Activated CD4-positive, CD25-positive, alpha-beta regulatory T cell treated with anti-CD3 and anti-CD28 coated beads, Interleukin-2, amount 50 U/mL, for 72 hours (primary cell): ENCODE measurements around the gene CHST3.

Experiments
- DNase-seq: peaks from one replicate; pipeline ENCODE4 v3.0.0; 2021

CHST3 gene

DNA sequence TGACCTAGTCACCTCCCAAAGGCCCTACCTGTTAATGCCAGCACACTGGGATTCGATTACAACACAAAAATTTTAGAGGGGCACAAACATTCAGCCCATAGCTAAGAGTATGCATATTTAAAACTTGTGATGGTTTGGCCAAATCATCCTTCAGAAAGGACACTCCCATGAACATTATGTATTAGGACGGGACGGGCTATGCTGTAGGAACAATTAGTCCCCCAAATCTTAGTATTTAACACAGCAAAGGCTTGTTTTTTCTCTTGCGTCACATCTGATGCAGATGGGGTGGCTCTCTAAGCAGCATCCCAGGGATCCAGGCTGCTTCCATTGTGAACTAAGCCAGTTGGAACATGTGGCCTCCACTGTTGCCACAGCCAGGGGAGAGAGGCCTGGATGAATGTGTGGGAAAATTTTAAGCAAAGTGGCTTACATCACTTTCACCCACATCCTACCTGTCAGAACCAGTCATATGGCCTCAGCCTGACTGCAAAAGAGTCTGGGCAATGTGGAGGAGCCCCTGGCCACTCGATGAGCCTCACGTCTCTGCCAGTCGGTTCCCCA, 26.6 kb downstream of the CHST3 start:
- no peak for DNase-seq

DNA sequence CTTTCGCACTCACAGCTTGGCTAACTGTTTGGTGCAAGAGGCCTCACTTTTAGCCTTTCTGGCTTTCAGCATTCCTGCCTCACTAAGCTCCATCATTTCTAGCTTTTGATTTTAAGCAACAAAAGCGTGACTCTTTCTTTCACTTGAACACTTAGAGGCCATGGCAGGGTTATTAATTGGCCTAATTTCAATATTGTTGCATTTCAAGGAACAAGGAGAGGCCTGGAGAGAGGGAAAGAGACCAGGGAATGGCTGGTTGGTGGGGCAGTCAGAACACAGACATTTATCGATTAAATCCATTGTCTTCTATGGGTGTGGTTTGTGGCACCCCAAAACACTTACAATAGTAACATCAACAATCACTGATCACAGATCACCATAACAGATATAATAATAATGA, 31.3 kb downstream of the CHST3 start:
- DNase-seq, result no peak

DNA sequence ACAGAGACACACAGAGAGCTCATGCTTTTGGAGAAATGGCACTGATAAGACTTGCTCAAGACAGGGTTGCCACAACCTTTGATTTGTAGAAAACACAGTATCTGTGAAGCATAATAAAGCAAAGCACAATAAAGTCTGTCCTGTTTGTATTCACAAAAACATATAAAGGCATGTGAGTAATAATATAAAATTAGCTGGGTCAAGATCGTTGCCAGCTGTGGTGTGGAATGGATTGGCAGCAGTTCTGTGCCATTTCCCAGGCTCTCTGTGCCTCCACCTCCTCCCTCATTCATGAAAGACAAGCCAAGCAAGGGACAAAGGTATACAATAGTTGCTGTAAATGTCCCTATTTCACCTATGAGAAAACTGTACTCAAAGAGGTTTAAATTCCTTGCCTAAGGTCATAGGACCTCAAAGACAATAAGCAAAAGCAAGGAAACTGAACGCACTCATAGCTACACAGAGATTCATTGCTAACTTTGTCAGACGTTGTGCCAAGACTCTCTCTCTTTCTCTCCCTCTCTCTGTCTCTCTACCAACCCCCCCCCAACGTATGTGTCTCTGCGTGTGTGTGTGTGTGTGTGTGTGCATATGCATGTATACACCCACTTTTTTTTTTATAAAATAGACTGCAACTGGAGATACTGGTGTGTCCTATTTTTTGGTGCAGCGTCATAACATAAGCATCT, 31.8 kb downstream of the CHST3 start:
- no peak for DNase-seq

DNA sequence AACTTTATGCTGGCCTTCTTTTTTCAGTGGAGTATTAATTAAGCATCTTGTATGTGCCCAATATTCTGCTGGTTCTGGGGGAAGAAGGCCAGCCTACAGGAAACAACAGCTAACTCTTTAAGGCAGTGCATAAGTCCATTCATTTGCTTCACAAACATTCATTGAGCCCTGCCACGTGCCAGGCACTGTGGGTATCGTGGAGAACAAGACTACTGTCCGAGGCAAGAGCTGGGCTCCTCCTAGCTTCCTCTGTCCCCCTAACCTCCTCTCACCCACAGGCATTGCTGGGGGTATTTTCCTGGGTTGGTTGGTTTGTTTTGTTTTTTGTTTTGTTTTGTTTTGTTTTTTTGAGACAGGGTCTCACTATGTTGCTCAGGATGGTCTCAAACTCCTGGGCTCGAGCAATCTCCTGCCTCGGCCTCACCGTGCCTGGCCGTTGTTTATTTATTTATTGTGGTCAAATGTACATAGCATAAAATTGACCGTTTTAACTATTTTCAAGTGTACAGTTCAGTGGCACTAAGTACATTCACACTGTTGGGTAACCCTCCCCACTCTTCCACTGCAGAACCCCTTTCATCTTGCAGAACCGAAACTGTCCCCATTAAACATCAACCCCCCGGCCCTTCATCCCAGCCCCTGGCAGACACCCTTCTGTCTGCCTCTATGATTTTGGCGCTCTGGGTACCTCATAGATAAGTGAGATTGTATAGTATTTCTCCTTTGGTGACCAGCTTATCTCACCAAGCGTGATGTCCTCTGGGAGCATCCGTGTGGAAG, 32.6 kb downstream of the CHST3 start:
- DNase-seq, result no peak

DNA sequence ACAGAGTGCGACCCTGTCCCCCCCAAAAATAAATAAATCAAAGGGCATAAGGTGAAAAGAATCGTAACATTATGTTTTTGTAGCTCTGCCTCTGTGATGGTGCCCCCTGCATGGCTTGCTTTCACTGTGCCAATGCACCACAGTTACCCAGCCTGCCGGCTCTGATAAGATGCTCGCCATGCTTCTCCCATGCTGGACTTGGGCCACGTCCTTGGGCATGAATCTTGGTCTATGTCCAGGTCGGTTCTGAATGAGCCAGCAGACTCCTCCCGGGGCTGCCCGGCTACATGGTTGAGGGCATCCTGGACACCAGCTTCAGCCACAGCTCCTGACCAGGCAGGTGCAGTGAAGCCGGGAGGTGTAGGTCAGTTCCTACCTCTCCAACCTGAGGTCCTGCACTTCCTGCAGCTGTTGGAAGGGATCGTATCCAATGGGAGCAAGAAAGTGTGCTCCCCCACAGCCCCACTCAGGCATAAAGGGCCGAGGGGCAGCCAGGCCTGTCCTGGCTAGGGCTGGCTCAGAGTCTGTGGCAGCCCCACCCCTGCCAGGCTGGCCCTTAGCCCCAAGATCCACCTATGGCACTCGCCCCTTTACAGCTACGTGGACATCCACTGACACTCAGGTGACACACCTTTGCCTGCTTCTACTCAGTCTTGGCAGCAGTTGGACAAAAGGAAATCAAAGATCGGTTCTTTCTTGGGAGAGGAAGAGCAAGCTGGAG, 34.1 kb downstream of the CHST3 start:
- no peak for DNase-seq

DNA sequence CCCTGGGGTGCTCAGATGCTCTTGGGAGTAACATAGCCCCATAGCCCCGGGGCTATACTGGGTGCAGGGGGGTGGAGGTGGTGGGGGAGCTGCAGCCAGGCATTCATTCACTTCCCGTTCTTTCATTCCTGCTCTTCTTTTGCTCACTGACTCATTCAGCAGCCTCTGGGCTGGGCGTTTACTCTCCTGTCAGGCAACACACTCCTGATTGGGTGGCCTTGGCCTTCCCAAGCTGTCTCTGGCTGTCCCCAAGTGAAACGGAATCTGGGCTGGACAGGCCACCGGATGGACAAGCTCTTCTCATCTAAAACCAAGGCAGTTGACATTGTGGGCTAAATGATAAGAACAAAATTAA, 34.6 kb downstream of the CHST3 start:
- DNase-seq, result no peak

DNA sequence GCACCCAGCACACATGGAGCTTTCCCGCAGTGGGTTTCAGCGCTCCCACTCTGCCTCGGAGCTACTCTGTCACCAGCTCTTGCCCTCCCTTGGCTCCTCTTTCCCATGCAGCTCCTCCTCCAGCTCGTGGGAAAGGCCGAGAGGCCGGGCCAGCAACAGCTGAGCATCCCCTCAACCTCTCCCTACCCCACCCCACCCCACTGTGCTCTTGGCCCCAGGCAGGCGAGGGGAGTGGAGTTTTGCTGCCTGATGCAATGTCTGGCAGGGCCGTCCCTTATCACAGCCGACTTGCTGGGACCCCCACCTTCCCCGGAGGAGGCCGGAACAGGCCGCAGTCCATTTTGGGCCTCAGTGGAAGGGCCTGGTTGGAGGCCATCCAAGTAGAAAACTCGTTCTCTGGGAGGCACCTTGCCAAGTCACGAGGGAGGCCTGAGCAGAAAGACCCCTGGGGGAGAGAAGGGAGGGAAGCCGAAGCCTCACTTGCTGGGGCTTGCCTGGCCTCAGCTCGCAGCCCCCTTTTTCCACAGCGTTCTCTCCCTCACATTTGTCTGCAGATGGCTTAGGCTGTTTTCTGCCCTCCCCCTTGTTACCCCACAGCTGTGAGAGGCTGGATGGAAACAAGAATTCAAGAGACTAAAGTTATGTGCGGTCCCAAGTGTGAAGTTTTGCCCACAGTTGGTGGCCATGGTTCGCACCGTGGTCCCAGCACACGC, 35.3 kb downstream of the CHST3 start:
- no peak for DNase-seq

DNA sequence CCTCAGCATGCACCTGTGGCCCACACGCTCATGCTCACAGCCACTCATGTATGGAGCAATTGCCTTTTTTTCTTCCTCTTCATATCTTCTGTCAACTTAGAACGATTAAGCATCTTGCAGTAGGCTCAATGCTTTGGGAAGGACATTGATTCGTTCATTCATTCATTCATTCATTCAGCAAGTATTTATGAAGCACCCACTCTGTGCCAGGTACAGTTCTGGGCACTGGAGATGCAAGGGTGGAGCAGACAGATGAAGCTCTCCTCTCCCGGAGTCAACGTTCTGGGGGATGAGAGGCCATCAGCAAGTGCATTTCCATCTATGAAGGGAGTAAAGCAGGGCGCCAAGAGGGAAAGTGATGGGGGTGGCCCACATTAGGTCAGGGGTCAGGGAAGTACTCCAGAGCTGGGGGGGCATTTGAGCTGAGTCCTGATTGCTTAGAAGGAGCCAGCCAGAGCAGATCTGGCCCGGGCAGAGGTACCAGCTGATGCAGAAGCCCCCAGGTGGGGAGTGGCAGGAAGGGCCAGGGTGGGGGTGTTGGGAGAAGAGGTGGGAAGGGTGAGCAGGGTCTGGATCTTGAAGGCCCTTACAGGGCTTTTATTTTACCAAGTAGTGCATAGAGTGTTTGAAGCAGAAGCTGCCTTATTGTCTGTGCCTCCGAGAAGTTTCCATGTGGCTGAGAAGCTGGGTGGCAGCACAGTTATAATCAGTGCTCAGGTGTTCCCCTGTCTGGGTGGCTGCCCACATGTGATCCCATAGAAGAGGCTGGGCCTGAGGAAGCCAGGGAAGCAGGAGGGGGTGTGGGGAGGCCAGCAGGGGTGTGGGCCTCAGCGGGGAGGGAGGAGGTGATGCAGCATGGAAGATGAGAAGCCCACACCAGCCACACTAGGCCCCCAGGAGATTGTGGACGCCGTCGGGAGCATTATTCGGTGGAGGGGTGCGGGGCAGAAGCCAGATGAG, 36.2 kb downstream of the CHST3 start:
- DNase-seq, result no peak

DNA sequence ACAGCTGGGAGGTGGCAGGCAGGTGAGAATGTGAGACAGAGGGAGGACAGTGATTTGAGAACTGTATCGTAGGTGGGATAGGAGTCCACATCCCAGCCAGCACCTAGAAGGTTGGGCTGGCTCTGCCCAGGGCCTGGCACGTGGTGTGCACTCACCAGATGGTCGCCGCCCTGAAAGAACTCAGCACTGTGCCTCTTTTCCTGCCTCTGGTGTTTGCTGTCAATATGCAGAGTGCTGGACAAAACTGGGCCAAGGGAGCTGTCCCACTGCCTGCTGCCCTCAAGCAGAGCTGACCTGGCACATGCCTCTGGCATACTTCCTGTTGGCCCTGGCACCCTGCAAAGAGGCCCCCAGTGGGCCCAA, 36.8 kb downstream of the CHST3 start:
- no peak for DNase-seq

DNA sequence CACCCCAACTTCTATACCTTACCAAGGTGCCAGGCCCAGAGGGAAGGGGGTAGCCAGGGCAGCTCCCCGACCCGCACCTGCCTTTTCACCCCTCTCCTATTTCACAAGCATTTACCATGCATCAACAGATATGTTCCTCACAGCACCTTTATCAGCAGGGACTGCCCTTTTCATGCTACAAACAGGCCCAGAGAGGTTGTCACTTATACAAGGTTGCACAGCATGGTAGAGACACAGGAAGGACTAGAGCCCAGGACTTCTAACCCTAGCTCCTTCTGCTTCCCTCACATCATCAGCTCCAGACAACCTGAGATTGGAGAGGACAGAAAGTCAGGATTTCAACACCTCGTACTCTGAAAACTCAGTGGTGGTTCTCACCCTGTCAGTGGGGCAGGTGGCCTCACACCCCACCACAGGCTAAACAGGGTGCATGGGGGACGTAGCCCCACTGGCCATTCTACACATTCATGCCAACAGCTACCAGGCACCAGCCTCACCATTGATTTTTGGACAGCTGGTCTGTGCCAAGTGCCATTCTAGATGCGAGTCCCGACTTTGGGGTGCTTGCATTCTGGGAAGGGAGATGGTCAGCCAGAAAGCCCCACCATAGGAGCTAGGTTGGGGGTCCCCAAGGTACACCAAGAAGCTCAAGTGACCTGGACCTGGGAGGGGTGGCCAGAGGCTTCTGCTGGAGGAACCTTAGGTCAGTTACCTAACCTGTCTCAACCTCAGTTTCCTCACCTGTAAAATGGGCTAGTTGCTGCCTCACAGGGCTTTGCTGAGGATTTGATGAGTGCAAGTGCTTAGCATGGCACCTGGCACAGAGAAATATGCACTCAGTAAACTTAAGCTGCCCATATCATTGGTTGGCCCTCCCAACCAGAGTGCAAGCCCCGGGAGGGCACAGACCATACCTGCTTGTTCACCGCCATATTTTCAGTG, 38.4 kb downstream of the CHST3 start:
- no peak for DNase-seq

DNA sequence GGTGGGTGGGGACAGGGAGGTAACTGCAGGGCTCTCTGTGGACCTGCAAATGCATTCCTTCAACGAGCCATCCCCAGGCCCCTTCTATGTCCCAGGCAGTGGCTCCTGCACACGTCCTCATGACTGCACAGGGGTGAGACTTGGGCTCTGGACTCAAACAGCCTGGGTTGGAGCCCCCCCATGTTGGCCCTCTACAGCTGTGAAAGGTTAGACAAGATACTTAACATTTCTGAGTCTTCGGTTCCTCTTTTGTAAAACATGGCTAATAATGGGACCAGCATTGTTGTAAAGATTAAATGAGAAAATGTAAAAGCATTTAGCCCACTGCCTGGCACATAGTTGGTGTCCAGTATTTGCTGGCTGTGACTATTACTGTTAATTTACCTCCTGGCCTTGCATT, 41.8 kb downstream of the CHST3 start:
- DNase-seq, result no peak

DNA sequence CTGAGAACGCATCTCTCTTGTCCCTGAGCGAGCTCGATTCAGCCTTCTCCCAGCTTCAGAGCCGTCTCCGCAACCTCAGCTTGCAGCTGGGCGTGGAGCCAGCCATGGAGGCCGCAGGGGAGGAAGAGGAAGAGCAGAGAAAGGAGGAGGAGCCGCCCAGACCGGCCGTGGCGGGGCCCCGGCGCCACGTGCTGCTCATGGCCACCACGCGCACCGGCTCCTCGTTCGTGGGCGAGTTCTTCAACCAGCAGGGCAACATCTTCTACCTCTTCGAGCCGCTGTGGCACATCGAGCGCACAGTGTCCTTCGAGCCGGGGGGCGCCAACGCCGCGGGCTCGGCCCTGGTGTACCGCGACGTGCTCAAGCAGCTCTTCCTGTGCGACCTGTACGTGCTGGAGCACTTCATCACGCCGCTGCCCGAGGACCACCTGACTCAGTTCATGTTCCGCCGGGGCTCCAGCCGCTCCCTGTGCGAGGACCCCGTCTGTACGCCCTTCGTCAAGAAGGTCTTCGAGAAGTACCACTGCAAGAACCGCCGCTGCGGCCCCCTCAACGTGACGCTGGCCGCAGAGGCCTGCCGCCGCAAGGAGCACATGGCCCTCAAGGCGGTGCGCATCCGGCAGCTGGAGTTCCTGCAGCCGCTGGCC, 43.2 kb downstream of the CHST3 start:
- no peak for DNase-seq

DNA sequence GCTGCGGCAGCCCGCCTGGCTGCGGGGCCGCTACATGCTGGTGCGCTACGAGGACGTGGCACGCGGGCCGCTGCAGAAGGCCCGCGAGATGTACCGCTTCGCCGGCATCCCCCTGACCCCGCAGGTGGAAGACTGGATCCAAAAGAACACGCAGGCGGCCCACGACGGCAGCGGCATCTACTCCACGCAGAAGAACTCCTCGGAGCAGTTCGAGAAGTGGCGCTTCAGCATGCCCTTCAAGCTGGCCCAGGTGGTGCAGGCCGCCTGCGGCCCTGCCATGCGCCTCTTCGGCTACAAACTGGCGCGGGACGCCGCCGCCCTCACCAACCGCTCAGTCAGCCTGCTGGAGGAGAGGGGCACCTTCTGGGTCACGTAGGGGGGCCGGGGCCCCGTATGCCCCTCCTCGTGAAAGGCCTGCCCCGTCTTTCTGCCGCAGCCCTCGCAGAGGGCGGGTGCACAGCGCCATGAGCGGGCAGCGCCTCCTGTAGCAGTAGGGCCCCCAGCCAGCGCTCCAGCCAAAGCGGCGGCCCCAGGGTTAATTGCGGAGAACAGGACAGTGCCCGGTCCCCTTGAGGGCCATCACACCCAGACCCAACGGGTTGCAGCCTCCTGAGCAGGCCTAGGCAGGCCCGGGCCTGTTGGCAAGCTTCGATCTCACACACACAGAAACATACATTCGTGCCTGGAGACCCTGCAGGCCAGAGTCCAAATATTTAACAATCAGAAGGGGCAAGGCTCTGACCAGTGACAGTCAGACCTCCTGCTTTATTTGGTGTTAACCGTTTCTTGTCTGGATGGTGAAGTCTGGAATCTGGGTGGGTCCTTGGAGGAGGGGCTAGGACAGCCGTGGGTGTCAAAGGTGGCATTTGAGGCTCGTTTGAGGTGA, 44.1 kb downstream of the CHST3 start:
- DNase-seq, result no peak

DNA sequence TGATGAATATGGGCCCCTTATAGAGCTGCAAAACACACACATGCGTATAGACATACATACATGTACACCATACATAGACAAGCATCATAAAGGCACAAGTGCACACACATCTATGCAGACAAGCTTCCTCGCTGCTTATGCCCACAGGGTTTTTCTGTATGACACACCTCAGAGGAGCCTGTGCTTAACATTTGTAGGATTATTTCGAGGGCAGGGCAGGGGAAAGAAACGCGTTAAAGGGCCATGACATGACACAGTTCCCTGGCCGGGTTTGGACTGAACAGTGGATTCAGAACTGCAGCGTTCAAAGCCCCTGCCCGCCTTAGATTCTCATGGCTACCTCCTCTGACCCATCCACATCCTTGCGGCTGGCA, 44.8 kb downstream of the CHST3 start:
- no peak for DNase-seq

DNA sequence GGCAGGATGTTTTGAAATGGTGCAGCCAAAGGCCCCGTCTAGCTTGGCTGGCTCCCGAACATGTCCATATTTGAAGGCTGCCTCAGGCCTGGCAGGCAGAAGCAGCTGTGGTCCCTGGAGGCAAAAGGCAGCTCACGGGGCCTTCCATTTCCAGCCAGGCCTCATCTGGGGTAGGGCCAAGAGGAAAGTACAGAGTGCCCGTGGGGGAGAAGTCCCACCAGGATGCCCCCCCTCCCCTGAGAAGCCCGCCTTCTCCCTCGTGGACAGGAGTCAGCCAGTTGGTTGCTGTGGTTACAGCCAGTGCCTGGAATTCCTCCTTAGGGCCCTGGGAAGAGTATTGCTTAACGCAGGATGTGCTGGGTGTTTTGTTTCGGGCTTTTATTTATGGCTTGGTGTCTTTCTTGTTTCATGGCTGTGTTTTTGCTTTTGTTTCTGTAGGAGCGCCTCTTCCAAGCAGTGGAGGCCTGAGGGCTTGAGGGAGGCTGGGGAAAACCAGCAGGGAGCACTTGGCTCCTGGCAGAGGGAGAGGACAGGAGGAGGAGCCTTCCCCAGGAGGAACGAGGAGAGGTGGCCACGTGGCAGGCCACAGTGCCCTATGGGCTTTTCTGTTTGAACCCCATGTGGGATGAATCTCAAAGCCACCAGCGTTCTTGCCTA, 45.4 kb downstream of the CHST3 start:
- DNase-seq, result no peak

DNA sequence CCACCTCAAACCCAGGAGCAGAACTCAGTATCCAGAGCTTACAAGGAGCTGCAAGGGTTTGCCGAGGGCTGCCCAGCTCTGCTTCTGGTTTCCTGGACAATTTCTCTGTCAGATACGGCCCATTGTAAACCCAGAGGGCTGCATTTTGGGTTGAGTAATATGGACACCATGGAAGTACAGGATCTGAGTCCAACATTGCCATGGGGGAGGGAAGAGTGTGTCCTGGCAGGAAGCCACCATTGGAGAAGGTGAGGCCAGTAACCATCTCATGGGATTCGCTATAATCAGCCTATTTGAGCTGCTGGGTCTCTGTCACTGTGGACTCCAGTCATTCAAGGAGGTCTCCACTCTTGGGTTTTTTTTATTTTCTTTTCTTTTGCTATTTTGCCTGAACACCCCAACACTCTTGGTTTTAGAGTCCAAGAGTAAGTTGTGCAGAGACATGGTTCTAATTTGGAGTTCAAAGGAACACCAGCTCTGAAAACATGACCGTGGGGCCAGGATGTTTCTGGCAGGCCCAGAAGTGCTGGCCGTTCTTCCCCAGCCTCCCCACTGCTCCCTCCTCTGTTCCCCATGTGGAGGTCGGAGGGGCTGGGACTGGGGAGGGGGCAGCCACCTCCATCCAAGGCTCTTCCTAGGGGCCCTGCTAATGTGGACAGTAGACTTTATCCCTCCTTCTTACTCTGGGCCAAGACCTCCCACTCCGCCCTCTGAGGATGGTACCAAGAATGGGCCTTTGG, 46.2 kb downstream of the CHST3 start:
- DNase-seq, result no peak

DNA sequence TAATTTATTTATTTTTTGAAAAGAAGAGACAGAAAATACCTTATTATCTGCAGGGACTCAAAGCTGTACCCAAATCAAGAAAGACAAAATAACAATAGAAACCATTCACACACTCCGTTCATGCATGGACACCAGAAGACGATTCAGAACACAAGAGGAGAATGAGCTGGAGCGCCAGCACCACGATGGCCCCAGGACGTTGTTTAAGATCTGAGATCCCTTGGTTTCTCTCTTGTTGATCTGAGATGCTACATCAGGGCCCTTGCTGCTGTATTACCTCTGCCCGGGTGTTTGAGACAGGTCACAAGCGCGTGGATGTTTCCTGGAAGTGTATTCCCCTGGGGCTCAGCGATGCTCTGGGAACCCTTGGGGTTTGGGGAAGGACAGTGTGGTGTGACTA, 46.8 kb downstream of the CHST3 start:
- no peak for DNase-seq

DNA sequence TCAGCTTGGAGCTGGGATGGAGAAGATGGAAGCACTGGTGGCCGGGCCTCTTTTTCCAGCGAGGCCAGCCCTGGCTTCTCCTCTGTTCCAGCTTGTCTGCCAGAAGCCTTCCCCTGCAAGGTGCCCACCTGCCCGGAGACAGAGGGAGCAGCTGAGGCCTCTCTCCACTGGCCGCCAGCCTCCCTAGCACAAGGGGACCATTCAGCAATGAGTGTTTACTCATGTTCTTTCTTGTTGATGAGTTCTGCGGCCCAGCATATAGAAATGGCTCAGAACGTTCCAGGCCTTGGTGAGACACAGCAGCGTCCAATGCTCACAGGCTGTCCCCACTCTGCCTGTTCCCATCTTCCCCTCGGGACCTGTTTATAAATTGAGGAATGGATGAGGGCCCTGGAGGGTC, 47.3 kb downstream of the CHST3 start:
- no peak for DNase-seq
